Heart left ventricle (tissue), 16 donors: Measurements from ENCODE around the gene MIA. TPM values are rescaled to one million over a fixed set of nuclear protein-coding genes. Genes with fewer than 3 reads are reported as not detected.

ENCODE experiments used
- ATAC-seq, 4 donors: fragments of 200-7000 bp; cut with Tn5 transposase; one replicate each; pipeline ENCODE4 v1.9.1; 2020 to 2022; ENCODE audit warnings: moderate library complexity in 4 of 4, mild to moderate bottlenecking in 3 of 4, moderate number of reproducible peaks in 1 of 4
- DNase-seq, 5 donors: peaks; one replicate each; pipeline ENCODE4 v3.0.0-alpha.2; 2020
- H3K27ac ChIP-seq, 12 donors: fragments of 200-600 bp; sonication (generic) in 4 of 12; one replicate each; pipeline versions ENCODE4 v1.5.0 to v1.8.0; 2016 to 2022; ENCODE audit warnings: mild to moderate bottlenecking in 2 of 12
- H3K27me3 ChIP-seq, 9 donors: fragments of 200-600 bp; sonication (generic) in 2 of 9; one replicate each; pipeline versions ENCODE4 v1.5.1 to v1.8.0; 2016 to 2022; ENCODE audit warnings: mild to moderate bottlenecking in 3 of 9
- H3K36me3 ChIP-seq, 9 donors: fragments of 200-600 bp; sonication (generic) in 2 of 9; one replicate each; pipeline versions ENCODE4 v1.5.0 to v1.8.0; 2018 to 2022; ENCODE audit warnings: mild to moderate bottlenecking in 2 of 9
- H3K4me1 ChIP-seq, 12 donors: fragments of 200-600 bp; sonication (generic) in 4 of 12; one replicate each; pipeline versions ENCODE4 v1.5.0 to v1.8.0; 2016 to 2022; ENCODE audit warnings: mild to moderate bottlenecking in 3 of 12
- H3K4me3 ChIP-seq, 12 donors: fragments of 200-600 bp; sonication (generic) in 4 of 12; one replicate each; pipeline versions ENCODE4 v1.5.0 to v1.8.0; 2017 to 2022; ENCODE audit warnings: mild to moderate bottlenecking in 9 of 12, moderate library complexity in 4 of 12
- H3K9me3 ChIP-seq, 12 donors: fragments of 200-600 bp; sonication (generic) in 4 of 12; one replicate each; pipeline versions ENCODE4 v1.5.0 to v1.8.0; 2016 to 2022; ENCODE audit warnings: mild to moderate bottlenecking in 1 of 12
- POLR2A ChIP-seq, 2 donors: fragments of 450-650 bp; IDR thresholded peaks; one replicate each; pipeline ENCODE4 v1.6.1; 2017; ENCODE audit warnings: antibody characterized with exemption in 2 of 2, mild to moderate bottlenecking in 2 of 2, moderate library complexity in 2 of 2
- WGBS, 4 donors: extraction: QIAGEN DNeasy Blood & Tissue Kit in 2 of 4; methylation state at CpG; one replicate each; pipeline versions ENCODE4 v1.1.5 to v1.1.7; 2013 to 2018; 5-methylcytosine and 5-hydroxymethylcytosine counted together
- intact Hi-C, 10 donors: fragments of 100-400 bp; cut with DNase I; formaldehyde crosslinking; loops; one replicate each; pipeline versions ENCODE4 v1.11.1 to v1.14.2; 2022
- polyA plus RNA-seq, 2 donors: library from polyadenylated mRNA; stranded (reverse); fragments of 200-250 nt; gene quantifications; one replicate each; pipeline ENCODE4 v1.2.3, GENCODE V29; 2013
- total RNA-seq, 9 donors: library from RNA; depleted of rRNA in 2 of 9; stranded (reverse); fragments of >200 nt in 2 of 9; fragmentation: NEBNext Ultra II Directional in 3 of 9; extraction: Animal tissue kit (Norgen Biotek cat#: 25700) in 3 of 9; gene quantifications; one replicate each; pipeline versions ENCODE4 v1.1.0 to v1.2.4, GENCODE V29; 2016 to 2023
- TF ChIP-seq, protein P1 (sequence below), 12 donors: fragments of 200-600 bp; sonication (generic) in 4 of 12; IDR thresholded peaks; one replicate each; pipeline versions ENCODE4 v1.5.0 to v1.8.0; 2018 to 2022; ENCODE audit warnings: antibody characterized with exemption in 12 of 12, mild to moderate bottlenecking in 5 of 12
- donor health status: ischemic (EF 13 %, LVEDD 7.1; RV severe dilation, severe dysfunction).
- donor health status: healthy with polysubstance abuse.
- donor health status: DM: no; HTN: yes; CAD: no.
- donor health status: DM: no; HTN: no; CAD: no.
- donor health status: ischemic (EF 25% LVEDD 6.9; RV normal size, moderate dysfunction).
- donor health status: ischemic (EF 25% LVEDD 5.7; RV mildly dilated, moderate dysfunction).
- donor health status: healthy.
- donor health status: DM: yes; HTN: yes; CAD: no.
- donor health status: ischemic (EF 35%, LVEDD 5.7; RV mildly dilated, moderate dysfunction).
- donor health status: nonischemic (EF 11% LVEDD 7.7; RV severe dilation, severe dysfunction).
- donor health status: DM: yes; HTN: yes; CAD: no.
- donor health status: PGD.
- donor health status: ischemic (EF 29% LVEDD 5.4; RV normal size, mild dysfunction).
- donor health status: nonischemic (EF 23%, LVEDD 6.1; RV moderate dilation, normal function).

The MIA gene
- total and polyA plus RNA-seq, 11 donors: 0.72 to 3.0 (median 1.0) TPM; not detected in 5

DNA sequence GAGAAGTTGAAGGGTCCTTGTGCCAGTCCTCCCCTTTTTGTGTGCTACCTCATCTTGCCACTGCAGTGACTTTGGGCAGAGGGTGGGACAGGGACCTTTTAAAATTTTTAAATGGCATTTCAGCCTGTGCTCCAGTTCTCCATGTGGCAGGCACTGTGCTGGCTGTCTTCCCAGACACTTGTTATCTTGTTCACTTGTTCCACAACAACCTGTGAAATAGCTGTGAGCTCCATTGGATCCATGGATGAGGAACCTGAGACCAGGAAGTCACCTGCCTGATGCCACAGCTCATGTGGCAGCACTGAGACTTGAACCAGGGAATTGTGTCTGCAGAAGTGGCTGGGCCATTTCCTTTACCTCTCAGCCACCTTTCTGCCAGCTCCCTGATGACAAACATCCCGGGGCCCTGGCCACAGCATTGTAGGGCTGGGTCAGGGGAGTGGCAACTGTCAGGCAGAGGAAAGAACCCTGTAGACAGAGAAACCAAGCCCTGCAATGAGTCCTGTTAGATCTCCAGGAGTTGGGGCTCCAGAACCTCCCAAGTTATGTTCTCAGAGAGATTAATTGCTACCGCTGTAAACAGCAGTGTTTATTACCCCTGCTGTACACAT is 30.0 kb downstream of the MIA start:
- no peaks in the 10 kb centered on the region for H3K27me3 ChIP-seq
- H3K36me3 ChIP-seq: peaks cover 0 to 69% (median 44%) of the 10 kb centered on the region in 9 donors
- WGBS, 4 donors: 35 to 67% (median 55%) methylated on average over 2 of the region's 2 CpGs
- no peaks in the 10 kb centered on the region for H3K9me3 ChIP-seq
- intact Hi-C loops: loop anchor here in 6 of 10 donors (5.0 to 10.0 kb wide), 5 partner anchors 88 to 383 kb away; partner anchors contain the start of genes COQ8B (in 2 of the 6), ITPKC (in 2 of the 6) and SERTAD1 (in 1 of the 6)
- peaks cover 56 to 100% (median 90%) of the 10 kb centered on the region in 12 donors for H3K4me1 ChIP-seq
- H3K4me3 ChIP-seq: no peak overlapping the region
- DNase-seq (peak in 1 of 5 donors; percentile 62), ATAC-seq (peak in 2 of 4 donors; percentile 2)
- H3K27ac ChIP-seq: peak overlapping the region in 11 of 12 donors; percentile 95 to 99 (median 97)
- TF ChIP-seq, protein P1, sequence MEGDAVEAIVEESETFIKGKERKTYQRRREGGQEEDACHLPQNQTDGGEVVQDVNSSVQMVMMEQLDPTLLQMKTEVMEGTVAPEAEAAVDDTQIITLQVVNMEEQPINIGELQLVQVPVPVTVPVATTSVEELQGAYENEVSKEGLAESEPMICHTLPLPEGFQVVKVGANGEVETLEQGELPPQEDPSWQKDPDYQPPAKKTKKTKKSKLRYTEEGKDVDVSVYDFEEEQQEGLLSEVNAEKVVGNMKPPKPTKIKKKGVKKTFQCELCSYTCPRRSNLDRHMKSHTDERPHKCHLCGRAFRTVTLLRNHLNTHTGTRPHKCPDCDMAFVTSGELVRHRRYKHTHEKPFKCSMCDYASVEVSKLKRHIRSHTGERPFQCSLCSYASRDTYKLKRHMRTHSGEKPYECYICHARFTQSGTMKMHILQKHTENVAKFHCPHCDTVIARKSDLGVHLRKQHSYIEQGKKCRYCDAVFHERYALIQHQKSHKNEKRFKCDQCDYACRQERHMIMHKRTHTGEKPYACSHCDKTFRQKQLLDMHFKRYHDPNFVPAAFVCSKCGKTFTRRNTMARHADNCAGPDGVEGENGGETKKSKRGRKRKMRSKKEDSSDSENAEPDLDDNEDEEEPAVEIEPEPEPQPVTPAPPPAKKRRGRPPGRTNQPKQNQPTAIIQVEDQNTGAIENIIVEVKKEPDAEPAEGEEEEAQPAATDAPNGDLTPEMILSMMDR (IDR thresholded peaks at IDR 0.05): no peak
- no peak for TF ChIP-seq POLR2A (IDR thresholded peaks at IDR 0.05)

GRCh38 chr19:40806423-40807146 is 31.3 kb downstream of the MIA start:
- WGBS, 4 donors: 27 to 43% (median 37%) methylated on average over 19 to 26 of the region's 26 CpGs
- peaks cover 0 to 57% (median 33%) of the 10 kb centered on the region in 9 donors for H3K36me3 ChIP-seq
- peak overlapping the region in 9 of 12 donors; percentile 1 to 38 (median 20) for H3K4me3 ChIP-seq
- H3K27me3 ChIP-seq: no peaks in the 10 kb centered on the region
- intact Hi-C loops: loop anchor here in 6 of 10 donors (5.0 to 10.0 kb wide), 5 partner anchors 89 to 384 kb away; partner anchors contain the start of genes COQ8B (in 2 of the 6), ITPKC (in 2 of the 6) and SERTAD1 (in 1 of the 6)
- TF ChIP-seq, protein P1 (IDR thresholded peaks at IDR 0.05): peak; percentile 75 to 95 (median 86)
- peak in 1 of 2 donors; percentile 33 for TF ChIP-seq POLR2A (IDR thresholded peaks at IDR 0.05)
- ATAC-seq: peak; percentile 38 to 64 (median 48)
- peaks cover 44 to 96% (median 82%) of the 10 kb centered on the region in 12 donors for H3K4me1 ChIP-seq
- DNase-seq: peak; percentile 84 to 90 (median 87)
- no peaks in the 10 kb centered on the region for H3K9me3 ChIP-seq
- H3K27ac ChIP-seq: peak overlapping the region; percentile 13 to 99 (median 97)

DNA sequence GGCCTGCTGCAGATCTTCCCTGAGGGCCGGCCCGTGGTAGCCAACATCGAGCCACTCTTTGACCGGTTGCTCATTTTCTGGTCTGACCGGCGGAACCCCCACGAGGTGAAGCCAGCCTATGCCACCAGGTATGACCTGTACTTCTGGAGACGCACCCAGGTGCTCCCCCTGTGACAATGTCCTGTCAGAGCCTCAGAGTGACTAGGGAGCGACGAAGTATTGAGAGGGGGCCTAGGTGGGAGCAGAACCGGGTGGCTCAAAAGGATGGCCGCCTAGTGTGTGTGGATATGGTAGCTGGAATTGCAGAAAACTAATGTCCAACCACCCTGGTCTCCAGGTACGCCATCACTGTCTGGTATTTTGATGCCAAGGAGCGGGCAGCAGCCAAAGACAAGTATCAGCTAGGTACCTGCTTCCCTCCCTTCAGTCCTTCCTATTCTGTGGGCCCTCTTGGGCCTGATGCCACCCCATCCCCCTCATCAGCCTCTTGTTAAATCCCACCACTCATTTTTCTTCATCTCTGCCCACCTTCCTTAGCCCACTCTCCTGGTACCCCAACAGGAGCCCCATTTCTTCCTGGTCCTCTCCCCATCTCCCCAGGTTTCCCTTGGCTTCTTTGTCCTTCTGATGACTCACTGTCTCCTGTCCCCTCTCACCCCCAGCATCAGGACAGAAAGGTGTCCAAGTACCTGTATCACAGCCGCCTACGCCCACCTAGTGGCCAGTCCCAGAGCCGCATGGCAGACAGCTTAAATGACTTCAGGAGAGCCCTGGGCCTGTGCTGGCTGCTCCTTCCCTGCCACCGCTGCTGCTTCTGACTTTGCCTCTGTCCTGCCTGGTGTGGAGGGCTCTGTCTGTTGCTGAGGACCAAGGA is 32.1 kb downstream of the MIA start:
- H3K9me3 ChIP-seq: no peaks in the 10 kb centered on the region
- no peak for TF ChIP-seq POLR2A (IDR thresholded peaks at IDR 0.05)
- TF ChIP-seq, protein P1 (IDR thresholded peaks at IDR 0.05): peak in 6 of 12 donors; percentile 1 to 19 (median 8)
- peaks cover 0 to 57% (median 28%) of the 10 kb centered on the region in 9 donors for H3K36me3 ChIP-seq
- peaks cover 38 to 94% (median 80%) of the 10 kb centered on the region in 12 donors for H3K4me1 ChIP-seq
- ATAC-seq (no peak), DNase-seq (no peak)
- H3K27ac ChIP-seq: peak overlapping the region in 11 of 12 donors; percentile 26 to 99 (median 96)
- WGBS, 4 donors: 62 to 71% (median 67%) methylated on average over 16 to 18 of the region's 18 CpGs
- peak overlapping the region in 9 of 12 donors; percentile 1 to 38 (median 20) for H3K4me3 ChIP-seq
- intact Hi-C loops: loop anchor here in 6 of 10 donors (5.0 to 10.0 kb wide), 5 partner anchors 90 to 385 kb away; partner anchors contain the start of genes COQ8B (in 2 of the 6), ITPKC (in 2 of the 6) and SERTAD1 (in 1 of the 6)
- H3K27me3 ChIP-seq: no peaks in the 10 kb centered on the region
